Measurements from ENCODE around the gene CCL26. TPM values are rescaled to one million over a fixed set of nuclear protein-coding genes. Genes with fewer than 3 reads are reported as not detected.

CCL26 gene
- total and polyA plus RNA-seq, 2 of the 4 experiments (the other 2 are of a cell fraction) = not detected

- no peak; the same call in 1 of the 2 replicates for ATAC-seq (ENCODE audit: low read depth)
- H3K56ac ChIP-seq (ENCODE audit: extremely low read depth, insufficient read depth, low read length) = peak within 1 kb of the TSS; percentile 27
- in situ Hi-C loops (cut with MboI; ENCODE audit: low sequenced_read_pairs) = no loop called here
- H4K91ac ChIP-seq (ENCODE audit: insufficient read depth, low read depth, low read length) = peak within 1 kb of the TSS; percentile 45
- no peak within 1 kb of the TSS for H2BK20ac ChIP-seq (ENCODE audit: low read depth, low read length)
- peaks cover 9% of the 10 kb centered on the region for H3K9me1 ChIP-seq (ENCODE audit: insufficient read depth, low read length)
- H3K27me3 ChIP-seq (ENCODE audit: control insufficient read depth, insufficient read depth, low read length) = peaks cover 2% of the 10 kb centered on the region; the same call in 1 of the 2 replicates
- dilution Hi-C loops (cut with HindIII; ENCODE audit: low sequenced_read_pairs, unreplicated experiment) = no loop called here
- peak within 1 kb of the TSS; percentile 58 for H3K23ac ChIP-seq (ENCODE audit: low read depth, low read length)
- peak within 1 kb of the TSS; percentile 71 for H2AK9ac ChIP-seq (replicated peaks; ENCODE audit: low read depth, low read length, poor library complexity)
- H3K4me2 ChIP-seq (ENCODE audit: low read depth, low read length) = peak within 1 kb of the TSS; percentile 76
- peak within 1 kb of the TSS; percentile 66 for H2BK5ac ChIP-seq (ENCODE audit: low read depth, low read length, poor library complexity, severe bottlenecking)
- TF ChIP-seq MXI1 (IDR thresholded peaks at IDR 0.05; ENCODE audit: borderline replicate concordance, low read depth, low read length) (no peak), SMC3 (IDR thresholded peaks at IDR 0.05; ENCODE audit: low read depth, low read length) (no peak), FOS (IDR thresholded peaks at IDR 0.05; ENCODE audit: low read depth, low read length) (no peak), RFX5 (IDR thresholded peaks at IDR 0.05; ENCODE audit: low read depth, low read length) (no peak), NFE2L2 (IDR thresholded peaks at IDR 0.05; ENCODE audit: low read depth, low read length) (no peak), CHD1 (IDR thresholded peaks at IDR 0.05; ENCODE audit: low read depth, low read length) (no peak), ELK1 (IDR thresholded peaks at IDR 0.05; ENCODE audit: borderline replicate concordance, low read depth, low read length) (no peak), CEBPB (IDR thresholded peaks at IDR 0.05; ENCODE audit: low read depth, low read length) (no peak), RCOR1 (IDR thresholded peaks at IDR 0.05; ENCODE audit: insufficient replicate concordance, low read length) (no peak), BHLHE40 (IDR thresholded peaks at IDR 0.05; ENCODE audit: low read depth, low read length) (no peak)
- TF ChIP-seq, protein P1, sequence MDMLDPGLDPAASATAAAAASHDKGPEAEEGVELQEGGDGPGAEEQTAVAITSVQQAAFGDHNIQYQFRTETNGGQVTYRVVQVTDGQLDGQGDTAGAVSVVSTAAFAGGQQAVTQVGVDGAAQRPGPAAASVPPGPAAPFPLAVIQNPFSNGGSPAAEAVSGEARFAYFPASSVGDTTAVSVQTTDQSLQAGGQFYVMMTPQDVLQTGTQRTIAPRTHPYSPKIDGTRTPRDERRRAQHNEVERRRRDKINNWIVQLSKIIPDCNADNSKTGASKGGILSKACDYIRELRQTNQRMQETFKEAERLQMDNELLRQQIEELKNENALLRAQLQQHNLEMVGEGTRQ (IDR thresholded peaks at IDR 0.05; ENCODE audit: low read depth, low read length) = no peak
- H2AK5ac ChIP-seq (ENCODE audit: low read depth, low read length) = peak within 1 kb of the TSS; percentile 43
- H3K27ac ChIP-seq (ENCODE audit: insufficient read depth, low read length) = peak within 1 kb of the TSS; percentile 66
- peaks cover 13% of the 10 kb centered on the region for H3K4me1 ChIP-seq (ENCODE audit: control insufficient read depth, insufficient read depth, low read length)
- H3K79me1 ChIP-seq (ENCODE audit: low read depth in 1 of 2, low read length in 2 of 2) = peaks cover 8 to 33% of the 10 kb centered on the region in 2 experiments
- BruUV-seq (replicated peaks) = no TSS peak
- peak within 1 kb of the TSS; percentile 98 for H2AFZ ChIP-seq (replicated peaks; ENCODE audit: low read length, poor library complexity)
- WGBS, 2 experiments (ENCODE audit: extremely low coverage in 2 of 2, insufficient read length in 1 of 2) = 0% methylated on average over 22 of the region's 30 CpGs; no CpG with 5 or more reads in 1 of the 2 experiments
- intact Hi-C loops (cut with micrococcal nuclease) = loop anchor here (2.0 kb wide), 1 partner anchor 210 kb away; no protein-coding TSS in a partner anchor
- H3K4me3 ChIP-seq (ENCODE audit: insufficient read depth, low read depth, low read length) = peak within 1 kb of the TSS; percentile 86
- H2BK15ac ChIP-seq (ENCODE audit: low read depth, low read length) = peak within 1 kb of the TSS; percentile 27; the same call in 1 of the 3 replicates
- H3K9ac ChIP-seq (ENCODE audit: low read depth, low read length) = peak within 1 kb of the TSS; percentile 75
- POLR2A ChIA-PET (ENCODE audit: unreplicated experiment) = no interaction called here
- H3K4ac ChIP-seq (ENCODE audit: low read depth, low read length) = peak within 1 kb of the TSS; percentile 70
- H3K14ac ChIP-seq (replicated peaks; ENCODE audit: low read depth, low read length) = peak within 1 kb of the TSS; percentile 69
- no peaks in the 10 kb centered on the region for H4K20me1 ChIP-seq (ENCODE audit: insufficient read depth, low read length)
- H3K36me3 ChIP-seq (ENCODE audit: control insufficient read depth, insufficient read depth, low read length) = no peaks in the 10 kb centered on the region
- no peak for DNase-seq
- no peak within 1 kb of the TSS for H4K5ac ChIP-seq (ENCODE audit: low read depth, low read length)
- H3K9me3 ChIP-seq (ENCODE audit: control insufficient read depth, insufficient read depth, low read length) = no peaks in the 10 kb centered on the region
- H4K8ac ChIP-seq (ENCODE audit: low read depth in 2 of 2, low read length in 2 of 2) = peak within 1 kb of the TSS in 1 of 2 experiments; percentile 58; a peak in 1 of 4 replicates
- CTCF ChIA-PET = no interaction called here
- H3K18ac ChIP-seq (ENCODE audit: low read depth, low read length) = no peak within 1 kb of the TSS
- peak within 1 kb of the TSS; percentile 54 for H2BK120ac ChIP-seq (ENCODE audit: low read depth, low read length)
These were observed 33.4 kb downstream of the CCL26 start, which contains the start of gene HIP1 for GRCh38 chr7:75738604-75738974. Gene HIP1, minus strand, starts transcription at chr7:75738941. Its CDS starts 21 bp downstream, at chr7:75738920.
